AG04450 (cell line): ENCODE results near the gene TALDO1. TPM values are rescaled to one million over a fixed set of nuclear protein-coding genes. Genes with fewer than 3 reads are reported as not detected.

Experiments used
- CTCF ChIA-PET: fragments of 300-600, 350-600 bp; formaldehyde crosslinking; extraction: SDS; loops from one replicate; lab custom pipeline; 2022; ENCODE audit warnings: antibody characterized with exemption, inconsistent platforms; lab: Charles Lee
- POLR2A ChIA-PET: fragments of 350-600 bp; formaldehyde crosslinking; extraction: SDS; loops from one replicate; lab custom pipeline; 2021; ENCODE audit warnings: antibody characterized with exemption, inconsistent platforms; lab: Yijun Ruan, JAX
- DNase-seq: peaks from one replicate; pipeline ENCODE4 v3.0.0-alpha.2; 2011; ENCODE audit warnings: low read depth, low spot score
- H3K27ac ChIP-seq: one replicate; pipeline ENCODE4 v1.5.1; 2012; ENCODE audit warnings: low read depth, low read length, control low read depth
- H3K27me3 ChIP-seq: one replicate; pipeline ENCODE4 v1.6.0; 2012; ENCODE audit warnings: low read length; ENCODE audit not compliant: control insufficient read depth, insufficient read depth
- H3K4me3 ChIP-seq: 2 replicates; pipeline ENCODE4 v1.5.1; 2011; ENCODE audit warnings: mild to moderate bottlenecking, low read depth, low read length, control low read depth
- H3K9me3 ChIP-seq: 2 replicates; pipeline ENCODE4 v1.5.1; 2012; ENCODE audit warnings: low read length; ENCODE audit not compliant: control insufficient read depth, insufficient read depth
- polyA plus RNA-seq: library from polyadenylated mRNA; depleted of rRNA; stranded (reverse); fragments of >200 nt; gene quantifications from 2 replicates; pipeline ENCODE4 v1.2.3, GENCODE V29; 2011
- TF ChIP-seq, protein P1 (sequence below): IDR thresholded peaks from 2 replicates; pipeline ENCODE4 v1.5.1; 2011; ENCODE audit warnings: low read depth, low read length, control low read depth, inconsistent platforms

The TALDO1 gene
- polyA plus RNA-seq, 1 experiment = 242 TPM

DNA sequence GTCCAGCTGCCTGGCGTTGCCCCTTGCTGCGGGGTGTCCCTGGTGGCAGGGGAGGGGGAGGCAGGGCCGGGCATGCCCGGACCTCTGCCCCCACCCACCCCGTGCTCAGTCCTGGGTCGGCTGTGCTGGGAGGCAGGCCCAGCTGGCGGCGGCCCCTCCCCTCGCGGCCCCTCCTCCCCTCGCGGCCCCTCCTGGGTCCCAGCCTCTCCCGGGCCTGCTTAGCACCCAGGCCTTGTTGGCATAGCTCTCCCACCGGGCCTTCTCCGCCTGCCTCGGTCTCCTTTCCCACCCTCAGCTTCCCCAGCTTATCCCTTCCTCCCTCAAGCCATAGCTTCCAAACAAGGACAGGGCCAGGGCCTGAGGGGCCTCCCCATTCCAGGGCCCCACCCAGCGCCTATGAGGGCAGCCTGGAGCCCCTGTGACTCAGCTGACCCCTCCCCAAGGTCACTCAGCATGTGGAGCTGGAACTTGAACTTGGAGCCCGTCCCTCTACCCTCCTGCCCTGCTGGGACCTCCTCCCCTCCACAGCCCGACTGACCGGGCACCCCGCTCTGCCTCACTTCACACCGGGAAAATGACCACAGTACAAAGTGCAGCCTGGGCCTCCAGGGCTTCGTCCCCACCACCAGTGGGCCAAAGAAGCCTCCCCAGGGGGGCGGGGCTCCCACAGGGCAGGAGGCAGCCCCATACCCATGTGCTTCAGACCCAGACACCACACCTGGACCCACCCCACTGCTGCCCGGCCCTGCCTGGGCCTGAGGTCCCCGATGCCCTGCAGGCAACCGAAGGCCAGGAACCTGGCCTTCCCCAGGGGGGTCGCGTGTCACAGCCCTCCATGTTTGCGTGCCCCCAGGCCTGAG is 40.1 kb upstream of the TALDO1 start:
- H3K27me3 ChIP-seq = no peaks in the 10 kb centered on the region
- TF ChIP-seq, protein P1, sequence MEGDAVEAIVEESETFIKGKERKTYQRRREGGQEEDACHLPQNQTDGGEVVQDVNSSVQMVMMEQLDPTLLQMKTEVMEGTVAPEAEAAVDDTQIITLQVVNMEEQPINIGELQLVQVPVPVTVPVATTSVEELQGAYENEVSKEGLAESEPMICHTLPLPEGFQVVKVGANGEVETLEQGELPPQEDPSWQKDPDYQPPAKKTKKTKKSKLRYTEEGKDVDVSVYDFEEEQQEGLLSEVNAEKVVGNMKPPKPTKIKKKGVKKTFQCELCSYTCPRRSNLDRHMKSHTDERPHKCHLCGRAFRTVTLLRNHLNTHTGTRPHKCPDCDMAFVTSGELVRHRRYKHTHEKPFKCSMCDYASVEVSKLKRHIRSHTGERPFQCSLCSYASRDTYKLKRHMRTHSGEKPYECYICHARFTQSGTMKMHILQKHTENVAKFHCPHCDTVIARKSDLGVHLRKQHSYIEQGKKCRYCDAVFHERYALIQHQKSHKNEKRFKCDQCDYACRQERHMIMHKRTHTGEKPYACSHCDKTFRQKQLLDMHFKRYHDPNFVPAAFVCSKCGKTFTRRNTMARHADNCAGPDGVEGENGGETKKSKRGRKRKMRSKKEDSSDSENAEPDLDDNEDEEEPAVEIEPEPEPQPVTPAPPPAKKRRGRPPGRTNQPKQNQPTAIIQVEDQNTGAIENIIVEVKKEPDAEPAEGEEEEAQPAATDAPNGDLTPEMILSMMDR = no peak
- CTCF ChIA-PET = no interaction called here
- no peak for DNase-seq
- POLR2A ChIA-PET = interaction anchor here (2.4 kb wide), 1 partner anchor 12 kb away, joined by 11 read pairs; the partner anchor contains the start of genes DEAF1 and TMEM80
- H3K9me3 ChIP-seq = no peaks in the 10 kb centered on the region; the same call in 1 of the 2 replicates
- H3K4me3 ChIP-seq = peak overlapping the region; percentile 67
- peak overlapping the region; percentile 31 for H3K27ac ChIP-seq

DNA sequence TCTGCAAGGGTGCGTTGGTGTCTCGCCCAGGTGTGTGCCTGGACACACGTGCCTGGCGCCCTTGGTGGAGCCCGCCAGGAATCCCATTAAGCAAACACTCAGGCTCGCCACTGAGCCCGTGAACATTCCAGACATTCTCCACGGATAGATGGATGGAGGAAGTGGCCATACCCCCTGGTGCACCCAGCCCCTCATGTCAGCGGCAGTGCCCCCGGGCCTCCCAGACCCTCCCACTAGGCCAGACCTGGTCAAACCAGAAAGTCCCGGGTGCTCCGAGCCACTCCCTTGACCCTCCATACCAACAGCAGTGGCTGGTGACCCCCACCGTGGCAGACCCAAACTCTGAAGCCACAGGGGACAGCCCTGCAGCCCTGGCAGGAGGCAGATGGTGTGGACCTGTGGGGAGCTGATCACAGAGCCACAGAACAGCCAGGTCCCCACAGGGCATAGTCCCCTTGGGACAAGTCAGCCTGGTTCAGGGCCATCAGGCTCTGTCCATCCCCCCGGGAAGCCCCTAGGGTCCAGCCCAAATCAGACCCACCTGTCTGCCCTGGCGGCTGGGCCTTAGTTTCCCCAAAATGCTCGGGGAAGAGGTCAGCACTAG is 39.3 kb upstream of the TALDO1 start:
- Histone ChIP-seq H3K27ac (no peak overlapping the region), H3K9me3 (no peaks in the 10 kb centered on the region; the same call in 1 of the 2 replicates), H3K27me3 (no peaks in the 10 kb centered on the region), H3K4me3 (no peak overlapping the region)
- ChIA-PET CTCF (no interaction called here), POLR2A (no interaction called here)
- TF ChIP-seq, protein P1 = no peak
- no peak for DNase-seq

DNA sequence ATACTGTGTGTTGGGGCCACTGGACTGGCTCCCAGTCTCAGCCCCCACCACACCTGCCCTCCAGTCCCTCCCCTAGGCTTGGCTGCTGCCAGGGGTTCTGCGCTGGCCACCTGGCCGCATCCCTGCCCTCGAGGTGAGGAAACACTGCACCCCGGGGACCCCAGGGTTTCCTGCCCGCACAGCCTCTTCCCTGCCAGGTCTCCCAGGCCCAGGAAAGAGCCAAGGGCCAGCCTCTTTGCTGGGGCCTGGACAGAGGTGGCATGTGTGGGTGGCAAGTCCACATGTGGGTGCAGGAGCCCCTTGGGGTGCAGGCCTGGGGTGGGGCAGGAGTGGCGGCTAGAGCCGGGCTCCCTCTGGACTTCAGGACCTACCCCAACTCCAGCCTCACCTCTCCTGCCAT is 38.8 kb upstream of the TALDO1 start:
- Histone ChIP-seq H3K27ac (no peak overlapping the region), H3K27me3 (no peaks in the 10 kb centered on the region), H3K9me3 (no peaks in the 10 kb centered on the region; the same call in 1 of the 2 replicates), H3K4me3 (no peak overlapping the region)
- ChIA-PET CTCF (no interaction called here), POLR2A (no interaction called here)
- no peak for DNase-seq
- TF ChIP-seq, protein P1 = no peak

DNA sequence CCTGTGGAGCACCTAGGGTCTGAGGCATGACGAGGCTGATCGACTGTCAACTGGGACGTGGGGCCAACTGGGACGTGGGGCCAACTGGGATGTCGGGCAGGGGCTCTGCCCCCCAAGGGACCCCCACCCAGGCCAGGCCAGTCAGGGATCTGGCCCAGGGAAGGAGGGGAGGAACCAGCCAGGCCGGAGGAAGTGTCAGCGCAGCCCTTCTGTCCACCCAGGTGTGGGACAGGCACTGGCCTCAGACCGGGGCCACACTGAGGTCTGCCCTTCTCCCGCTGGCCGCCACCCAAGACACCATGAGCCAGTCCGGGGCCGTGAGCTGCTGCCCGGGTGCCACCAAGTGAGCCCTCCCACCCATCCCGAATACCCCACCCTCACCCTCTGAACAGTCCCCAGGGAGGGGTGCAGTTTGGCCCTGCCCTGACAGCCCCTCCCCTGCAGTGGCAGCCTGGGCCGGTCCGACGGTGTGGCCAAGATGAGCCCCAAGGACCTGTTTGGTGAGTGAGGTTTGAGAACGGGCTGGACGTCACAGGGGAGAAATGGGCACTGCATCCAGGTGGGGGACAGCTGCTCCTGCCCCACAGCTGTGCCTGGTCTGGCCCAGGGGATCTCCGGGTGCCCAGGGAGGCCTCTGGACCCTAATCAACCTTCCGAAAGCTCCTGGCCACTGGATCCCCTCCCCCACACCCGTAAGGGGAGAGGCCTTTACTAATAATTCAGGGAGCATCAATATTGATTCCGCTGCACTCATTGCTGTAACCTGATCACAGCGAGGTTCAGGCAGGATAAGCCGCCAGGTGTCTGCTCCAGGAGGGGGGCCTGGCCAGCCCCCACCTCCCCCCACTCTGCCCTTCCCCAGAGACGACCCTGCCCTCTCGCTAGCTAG is 37.9 kb upstream of the TALDO1 start:
- no peak overlapping the region for H3K4me3 ChIP-seq
- CTCF ChIA-PET = no interaction called here
- H3K27me3 ChIP-seq = no peaks in the 10 kb centered on the region
- POLR2A ChIA-PET = no interaction called here
- DNase-seq = no peak
- TF ChIP-seq, protein P1 = no peak
- no peaks in the 10 kb centered on the region; the same call in 1 of the 2 replicates for H3K9me3 ChIP-seq
- no peak overlapping the region for H3K27ac ChIP-seq
